HG02884 (cell line): ENCODE results near the gene RELCH.

Source experiments
- ATAC-seq: cut with Tn5 transposase; IDR thresholded peaks from one replicate; pipeline ENCODE4 v1.9.1; 2021; ENCODE audit warnings: mild to moderate bottlenecking, moderate library complexity; ENCODE audit not compliant: unreplicated experiment

The RELCH gene

GRCh38 chr18:62248313-62248712, 61.3 kb downstream of the RELCH start:
- no peak for ATAC-seq

GRCh38 chr18:62249478-62250097, 62.5 kb downstream of the RELCH start:
- peak; percentile 55 for ATAC-seq

- ATAC-seq, result no peak
Measured at GRCh38 chr18:62250475-62250874, 63.4 kb downstream of the RELCH start.

GRCh38 chr18:62258093-62258492, 71.0 kb downstream of the RELCH start:
- no peak for ATAC-seq

GRCh38 chr18:62258616-62259015, 71.6 kb downstream of the RELCH start:
- ATAC-seq, result no peak

- no peak for ATAC-seq
Measured at GRCh38 chr18:62262061-62262460, 75.0 kb downstream of the RELCH start.

GRCh38 chr18:62264984-62265383, 77.9 kb downstream of the RELCH start:
- no peak for ATAC-seq

GRCh38 chr18:62277045-62277444, 90.0 kb downstream of the RELCH start:
- ATAC-seq, result no peak

- no peak for ATAC-seq
Measured at GRCh38 chr18:62279561-62279960, 92.5 kb downstream of the RELCH start.

- no peak for ATAC-seq
Measured at GRCh38 chr18:62280058-62280457, 93.0 kb downstream of the RELCH start.

GRCh38 chr18:62280786-62281185, 93.7 kb downstream of the RELCH start:
- no peak for ATAC-seq

GRCh38 chr18:62281684-62282083, 94.6 kb downstream of the RELCH start:
- no peak for ATAC-seq

- ATAC-seq, result no peak
Measured at GRCh38 chr18:62282188-62282629, 95.2 kb downstream of the RELCH start.

GRCh38 chr18:62284637-62285036, 97.6 kb downstream of the RELCH start:
- ATAC-seq, result no peak

- ATAC-seq, result no peak
Measured at GRCh38 chr18:62285281-62285680, 98.2 kb downstream of the RELCH start.

GRCh38 chr18:62287781-62288664, 101.0 kb downstream of the RELCH start:
- peak; percentile 44 for ATAC-seq

GRCh38 chr18:62288665-62289008, 101.6 kb downstream of the RELCH start:
- ATAC-seq, result peak; percentile 67

- peak; percentile 66 for ATAC-seq
Measured at GRCh38 chr18:62289047-62289446, 102.0 kb downstream of the RELCH start.

- ATAC-seq, result no peak
Measured at GRCh38 chr18:62294073-62294472, 107.0 kb downstream of the RELCH start.

GRCh38 chr18:62300359-62300963, 113.4 kb downstream of the RELCH start:
- ATAC-seq, result no peak

GRCh38 chr18:62301322-62301721, 114.3 kb downstream of the RELCH start:
- no peak for ATAC-seq

- no peak for ATAC-seq
Measured at GRCh38 chr18:62312851-62313250, 125.8 kb downstream of the RELCH start.
